ENCODE results near the gene SMG6. TPM values are rescaled to one million over a fixed set of nuclear protein-coding genes. Genes with fewer than 3 reads are reported as not detected.
"Not testable (repeated sequence)": the region's sequence is repeated elsewhere in the genome, so short reads cannot be mapped to it uniquely, and the experiment has no call there.

The SMG6 gene
- total and polyA plus RNA-seq, 11 donors, result 12.2 to 38.6 (median 22.1) TPM

DNA sequence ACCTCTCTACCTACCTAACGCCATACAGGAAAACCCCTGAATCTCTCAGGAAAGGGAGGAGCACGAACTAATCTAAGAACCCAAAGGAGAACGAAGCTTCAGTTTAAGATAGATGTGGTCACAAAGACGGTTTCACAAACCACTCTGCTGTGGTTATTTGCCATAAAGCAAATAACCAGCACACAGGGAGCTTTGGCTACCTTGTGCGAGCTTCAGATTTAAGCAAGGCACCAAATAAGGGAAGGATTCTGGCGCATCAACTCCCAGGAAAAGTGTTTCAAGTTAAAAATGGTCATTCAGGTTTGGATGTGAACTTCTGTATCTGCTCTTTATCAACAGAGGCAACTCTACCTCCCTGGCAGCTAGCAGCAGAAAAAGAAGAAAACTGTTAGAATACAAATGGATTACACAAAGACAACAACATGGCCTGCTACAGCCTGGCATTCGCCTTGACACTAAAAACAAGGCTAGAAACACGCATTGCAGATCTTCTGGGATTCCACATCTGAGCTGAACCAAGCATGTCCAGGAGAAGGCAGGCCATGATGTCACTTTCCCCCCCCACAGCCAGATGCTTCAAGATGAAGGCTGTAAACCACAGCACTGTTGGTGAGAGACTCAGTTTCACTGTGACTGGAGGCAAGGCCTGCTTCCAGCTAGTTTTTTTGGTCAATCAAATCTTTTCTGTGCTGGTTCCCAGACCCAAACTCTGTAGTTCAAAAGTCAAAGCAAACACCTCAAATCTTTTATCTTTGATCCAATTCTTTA, 43.6 kb downstream of the SMG6 start:
- WGBS, 4 donors, result 79 to 86% (median 83%) methylated on average over 8 of the region's 8 CpGs

DNA sequence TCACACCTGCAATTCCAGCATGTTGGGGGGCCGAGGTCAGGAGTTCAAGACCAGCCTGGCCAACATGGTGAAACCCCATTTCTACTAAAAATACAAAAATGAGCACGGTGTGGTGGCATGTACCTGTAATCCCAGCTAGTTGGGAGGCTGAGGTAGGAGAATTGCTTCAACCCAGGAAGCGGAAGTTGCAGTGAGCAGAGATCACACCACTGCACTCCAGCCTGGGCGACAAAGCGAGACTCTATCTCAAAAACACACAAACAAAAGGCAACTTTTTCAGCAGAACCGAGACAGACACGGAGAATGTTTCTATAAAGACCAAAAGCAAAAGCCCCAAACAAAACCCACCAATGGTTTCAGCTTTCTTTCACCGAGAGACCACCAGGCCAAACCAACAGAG, 44.8 kb downstream of the SMG6 start:
- H3K27ac ChIP-seq, result peak overlapping the region in 2 of 12 donors; percentile 69 to 75
- H3K9me3 ChIP-seq; intact Hi-C loops (cut with DNase I); H3K27me3 ChIP-seq; ATAC-seq; DNase-seq; H3K4me3 ChIP-seq: not testable (repeated sequence)
- WGBS, 4 donors, result 94 to 95% (median 94%) methylated on average over 8 of the region's 8 CpGs
- H3K4me1 ChIP-seq, result peaks cover 0 to 34% (median 4%) of the 10 kb centered on the region in 12 donors
- peaks cover 0 to 11% (median 0%) of the 10 kb centered on the region in 9 donors for H3K36me3 ChIP-seq

More for the DNA sequence above, 43.6 kb downstream of the SMG6 start:
- peaks cover 0 to 45% (median 10%) of the 10 kb centered on the region in 12 donors for H3K4me1 ChIP-seq
- TF ChIP-seq, protein P1, sequence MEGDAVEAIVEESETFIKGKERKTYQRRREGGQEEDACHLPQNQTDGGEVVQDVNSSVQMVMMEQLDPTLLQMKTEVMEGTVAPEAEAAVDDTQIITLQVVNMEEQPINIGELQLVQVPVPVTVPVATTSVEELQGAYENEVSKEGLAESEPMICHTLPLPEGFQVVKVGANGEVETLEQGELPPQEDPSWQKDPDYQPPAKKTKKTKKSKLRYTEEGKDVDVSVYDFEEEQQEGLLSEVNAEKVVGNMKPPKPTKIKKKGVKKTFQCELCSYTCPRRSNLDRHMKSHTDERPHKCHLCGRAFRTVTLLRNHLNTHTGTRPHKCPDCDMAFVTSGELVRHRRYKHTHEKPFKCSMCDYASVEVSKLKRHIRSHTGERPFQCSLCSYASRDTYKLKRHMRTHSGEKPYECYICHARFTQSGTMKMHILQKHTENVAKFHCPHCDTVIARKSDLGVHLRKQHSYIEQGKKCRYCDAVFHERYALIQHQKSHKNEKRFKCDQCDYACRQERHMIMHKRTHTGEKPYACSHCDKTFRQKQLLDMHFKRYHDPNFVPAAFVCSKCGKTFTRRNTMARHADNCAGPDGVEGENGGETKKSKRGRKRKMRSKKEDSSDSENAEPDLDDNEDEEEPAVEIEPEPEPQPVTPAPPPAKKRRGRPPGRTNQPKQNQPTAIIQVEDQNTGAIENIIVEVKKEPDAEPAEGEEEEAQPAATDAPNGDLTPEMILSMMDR (IDR thresholded peaks at IDR 0.05), result no peak
- no peak for TF ChIP-seq POLR2A (IDR thresholded peaks at IDR 0.05)
- intact Hi-C loops (cut with DNase I), result no loop called here
- DNase-seq (no peak), ATAC-seq (no peak)
- H3K27me3 ChIP-seq, result no peaks in the 10 kb centered on the region
- H3K36me3 ChIP-seq, result peaks cover 0 to 8% (median 0%) of the 10 kb centered on the region in 9 donors
- peak overlapping the region in 2 of 12 donors; percentile 69 to 75 for H3K27ac ChIP-seq
- no peaks in the 10 kb centered on the region for H3K9me3 ChIP-seq
- H3K4me3 ChIP-seq, result no peak overlapping the region

DNA sequence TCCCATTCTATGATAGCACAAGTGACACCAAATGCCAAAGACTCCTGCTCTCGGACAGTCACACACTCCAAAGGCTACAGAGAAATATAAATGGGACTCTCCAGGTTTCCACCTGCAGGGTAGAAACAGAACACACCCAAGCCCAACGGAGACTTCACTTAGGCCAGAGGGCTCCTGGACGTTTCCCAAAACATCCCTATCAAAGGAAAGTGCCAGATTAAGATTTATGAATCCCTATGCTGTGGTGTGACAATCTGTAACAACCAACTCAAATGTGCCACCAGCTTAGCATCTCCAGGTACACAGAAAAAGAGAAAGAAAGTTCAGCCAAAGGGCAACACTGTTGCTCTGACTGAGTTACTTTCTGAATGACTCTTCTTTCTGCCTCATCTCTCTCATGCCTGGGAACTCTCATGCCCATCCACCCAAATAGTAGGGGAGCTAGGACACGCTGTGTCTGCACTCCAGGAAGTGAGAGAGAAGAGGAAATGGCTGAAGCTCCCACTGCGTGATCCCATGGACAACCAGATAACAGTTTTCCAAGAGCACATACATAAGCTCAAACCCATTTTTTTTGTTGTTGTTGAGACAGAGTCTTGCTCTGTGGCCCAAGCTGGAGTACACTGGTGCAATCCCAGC, 49.7 kb downstream of the SMG6 start:
- Histone ChIP-seq H3K36me3 (peaks cover 0 to 33% (median 13%) of the 10 kb centered on the region in 9 donors), H3K9me3 (no peaks in the 10 kb centered on the region), H3K27me3 (no peaks in the 10 kb centered on the region), H3K27ac (no peak overlapping the region), H3K4me3 (no peak overlapping the region), H3K4me1 (peaks cover 0 to under 1% (median 0%) of the 10 kb centered on the region in 12 donors)
- no peak for DNase-seq
- TF ChIP-seq, protein P1 (IDR thresholded peaks at IDR 0.05), result no peak
- TF ChIP-seq POLR2A (IDR thresholded peaks at IDR 0.05), result no peak
- intact Hi-C loops (cut with DNase I), result no loop called here
- no peak for ATAC-seq
- WGBS, 4 donors, result 67 to 75% (median 72%) methylated on average over 5 of the region's 5 CpGs

DNA sequence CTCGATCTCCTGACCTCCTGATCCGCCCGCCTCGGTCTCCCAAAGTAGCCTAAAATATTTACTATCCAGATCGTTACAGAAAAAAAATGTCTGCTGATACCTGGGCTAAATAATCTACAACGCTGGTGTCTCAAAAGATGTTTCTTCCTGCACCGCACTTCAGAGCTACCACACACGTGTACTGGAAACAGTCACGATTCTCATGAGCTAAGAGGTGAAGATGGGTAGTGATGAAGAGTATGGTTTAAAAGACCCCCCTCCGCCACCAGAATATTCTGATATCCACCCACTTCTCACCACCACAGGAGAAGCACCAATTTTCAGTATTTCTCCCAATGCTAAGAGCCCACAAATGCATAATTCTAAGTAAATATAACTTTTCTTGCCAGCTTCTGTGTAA, 50.2 kb downstream of the SMG6 start:
- Histone ChIP-seq H3K36me3 (peaks cover 0 to 33% (median 13%) of the 10 kb centered on the region in 9 donors), H3K4me3 (no peak overlapping the region), H3K27ac (no peak overlapping the region), H3K4me1 (peaks cover 0 to 3% (median 0%) of the 10 kb centered on the region in 12 donors), H3K9me3 (no peaks in the 10 kb centered on the region), H3K27me3 (no peaks in the 10 kb centered on the region)
- TF ChIP-seq, protein P1 (IDR thresholded peaks at IDR 0.05), result no peak
- TF ChIP-seq POLR2A (IDR thresholded peaks at IDR 0.05), result no peak
- ATAC-seq (no peak), DNase-seq (no peak)
- intact Hi-C loops (cut with DNase I), result no loop called here
- 88 to 94% (median 91%) methylated on average over 10 of the region's 10 CpGs for WGBS, 4 donors

Data from heart left ventricle (tissue), 16 donors.